Esophagus muscularis mucosa (tissue), 4 donors: ENCODE data around the gene SLC35F4. TPM values are rescaled to one million over a fixed set of nuclear protein-coding genes. Genes with fewer than 3 reads are reported as not detected.

Experiments used
- DNase-seq: peaks from one replicate; pipeline ENCODE4 v3.0.0-alpha.2; 2017; ENCODE audit errors: extremely low spot score
- H3K27ac ChIP-seq, 4 donors: fragments of 200-600 bp; sonication (generic); replicated peaks in 1 of 4; 1 replicate in 3 of 4; 2 replicates in 1 of 4; pipeline ENCODE4 v1.5.1; 2016 to 2019; ENCODE audit warnings: mild to moderate bottlenecking in 1 of 4
- H3K27me3 ChIP-seq, 4 donors: fragments of 200-600 bp; sonication (generic); one replicate each; pipeline versions ENCODE4 v1.5.1 to v1.6.0; 2016 to 2019
- H3K36me3 ChIP-seq, 4 donors: fragments of 200-600 bp; sonication (generic); one replicate each; pipeline ENCODE4 v1.5.1; 2016 to 2019
- H3K4me1 ChIP-seq, 4 donors: fragments of 200-600 bp; sonication (generic); one replicate each; pipeline ENCODE4 v1.5.1; 2016 to 2019
- H3K4me3 ChIP-seq, 4 donors: fragments of 200-600 bp; sonication (generic); 1 replicate in 2 of 4; 2 replicates in 2 of 4; pipeline ENCODE4 v1.5.1; 2016 to 2019; ENCODE audit warnings: mild to moderate bottlenecking in 4 of 4, moderate library complexity in 1 of 4
- H3K9me3 ChIP-seq, 4 donors: fragments of 200-600 bp; sonication (generic); 1 replicate in 3 of 4; 2 replicates in 1 of 4; pipeline ENCODE4 v1.5.1; 2016 to 2019
- CTCF ChIP-seq, 3 experiments: fragments of 200-600 bp in 2 of 3; fragments of 450-650 bp in 1 of 3; sonication (generic) in 2 of 3; IDR thresholded peaks; one replicate each; pipeline ENCODE4 v1.5.1; 2017 to 2019; ENCODE audit warnings: antibody characterized with exemption in 3 of 3, mild to moderate bottlenecking in 2 of 3, moderate library complexity in 1 of 3
- EP300 ChIP-seq: sonication (generic); formaldehyde crosslinking; IDR thresholded peaks from one replicate; pipeline ENCODE4 v1.6.1; 2017; ENCODE audit warnings: antibody characterized with exemption
- POLR2A ChIP-seq: fragments of 450-650 bp; IDR thresholded peaks from one replicate; pipeline ENCODE4 v1.6.1; 2017; ENCODE audit warnings: antibody characterized with exemption, moderate library complexity, mild to moderate bottlenecking, low read depth
- POLR2AphosphoS5 ChIP-seq, 2 donors: sonication (generic); formaldehyde crosslinking; IDR thresholded peaks; one replicate each; pipeline ENCODE4 v1.6.1; 2017; ENCODE audit warnings: antibody characterized with exemption in 2 of 2
- WGBS: methylation state at CpG from one replicate; pipeline ENCODE4 v1.1.5; 2018; 5-methylcytosine and 5-hydroxymethylcytosine counted together
- intact Hi-C: fragments of 100-400 bp; cut with DNase I; formaldehyde crosslinking; loops from one replicate; pipeline ENCODE4 v1.15.1; 2023
- total RNA-seq, 4 donors: library from RNA; depleted of rRNA; stranded (reverse); fragments of >200 nt; gene quantifications; one replicate each; pipeline versions ENCODE4 v1.1.0 to v1.2.1, GENCODE V29; 2016

Gene SLC35F4
- total RNA-seq, 4 donors from 2014 or later, result 0.42 TPM; not detected in 3

DNA sequence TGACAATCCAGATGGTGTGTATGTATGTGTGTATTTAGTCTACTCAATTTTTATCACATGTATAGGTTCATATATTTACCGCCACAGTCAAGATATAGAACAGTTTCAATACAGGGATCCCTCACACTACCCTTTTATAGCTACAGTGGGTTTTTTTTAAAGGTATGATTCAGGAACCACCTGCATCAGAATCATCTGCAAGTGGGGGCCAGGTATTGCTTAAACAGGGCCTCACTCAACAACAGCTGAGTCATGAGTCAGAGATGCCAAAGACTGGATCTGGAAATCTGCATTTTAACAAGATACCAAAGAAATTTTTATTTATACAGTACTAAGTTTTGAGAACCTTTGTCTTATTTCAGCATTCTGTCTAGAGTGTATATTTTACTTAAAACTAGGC, 117.6 kb downstream of the SLC35F4 start:
- no peaks in the 10 kb centered on the region for H3K9me3 ChIP-seq
- WGBS, result 95% methylated on average over 1 of the region's 1 CpG
- no peaks in the 10 kb centered on the region for H3K27me3 ChIP-seq
- no peak overlapping the region for H3K4me3 ChIP-seq
- no peaks in the 10 kb centered on the region for H3K4me1 ChIP-seq
- no peak for DNase-seq
- TF ChIP-seq POLR2AphosphoS5 (IDR thresholded peaks at IDR 0.05) (no peak), EP300 (no peak), CTCF (IDR thresholded peaks at IDR 0.05) (no peak), POLR2A (no peak)
- no peak overlapping the region for H3K27ac ChIP-seq
- no peaks in the 10 kb centered on the region for H3K36me3 ChIP-seq
- intact Hi-C loops, result no loop called here

DNA sequence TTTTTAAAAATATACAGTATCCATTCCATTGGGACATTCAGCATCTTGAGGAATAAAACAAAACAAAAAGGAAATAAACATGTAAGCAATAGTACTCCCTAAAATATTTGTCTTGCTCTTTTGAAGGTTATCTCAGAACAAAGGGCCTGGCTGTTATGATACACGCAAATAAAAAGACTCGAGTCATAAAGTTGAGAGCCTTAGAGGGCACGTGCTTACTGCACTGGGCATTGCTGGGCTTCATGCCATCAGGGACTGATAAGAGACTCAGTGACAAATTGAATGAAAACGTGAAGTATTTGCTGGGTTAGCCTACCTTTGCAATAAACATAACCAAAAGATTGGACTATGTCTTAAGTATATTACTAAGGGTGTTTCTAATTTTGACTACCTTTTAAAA, 118.9 kb downstream of the SLC35F4 start:
- Histone ChIP-seq H3K9me3 (no peaks in the 10 kb centered on the region), H3K4me3 (no peak overlapping the region), H3K4me1 (no peaks in the 10 kb centered on the region), H3K27ac (no peak overlapping the region), H3K27me3 (no peaks in the 10 kb centered on the region), H3K36me3 (no peaks in the 10 kb centered on the region)
- no peak for TF ChIP-seq EP300
- no peak for TF ChIP-seq CTCF (IDR thresholded peaks at IDR 0.05)
- no peak for TF ChIP-seq POLR2A
- no peak for TF ChIP-seq POLR2AphosphoS5 (IDR thresholded peaks at IDR 0.05)
- intact Hi-C loops, result no loop called here
- DNase-seq, result no peak
- 85% methylated on average over 4 of the region's 4 CpGs for WGBS

GRCh38 chr14:57746563-57746962, 119.3 kb downstream of the SLC35F4 start:
- Histone ChIP-seq H3K4me3 (no peak overlapping the region), H3K36me3 (no peaks in the 10 kb centered on the region), H3K4me1 (no peaks in the 10 kb centered on the region), H3K27ac (no peak overlapping the region), H3K27me3 (no peaks in the 10 kb centered on the region), H3K9me3 (no peaks in the 10 kb centered on the region)
- TF ChIP-seq CTCF (IDR thresholded peaks at IDR 0.05) (no peak), POLR2A (no peak), POLR2AphosphoS5 (IDR thresholded peaks at IDR 0.05) (no peak), EP300 (no peak)
- whole genome bisulfite sequencing, result 54% methylated on average over 1 of the region's 1 CpG
- intact Hi-C loops, result no loop called here
- DNase-seq, result no peak

DNA sequence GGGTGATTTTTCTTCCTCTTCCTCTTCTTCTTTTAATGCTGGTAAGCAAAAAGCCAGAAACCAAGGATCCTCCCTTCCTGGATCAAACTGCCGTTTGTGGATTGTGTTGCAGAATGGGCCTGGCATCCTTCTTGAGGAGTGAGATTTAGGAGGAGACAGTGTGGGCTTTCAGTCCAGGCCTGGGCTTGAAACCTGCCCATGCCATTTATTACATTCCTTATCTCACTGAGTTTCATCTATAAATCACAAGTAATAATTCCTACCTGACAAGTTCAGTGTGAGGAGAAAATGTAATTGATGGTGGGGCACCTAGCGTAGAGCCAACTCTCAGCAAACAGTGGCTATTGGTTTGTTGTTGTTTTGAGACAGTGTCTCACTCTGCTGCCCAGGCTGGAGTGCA, 126.4 kb downstream of the SLC35F4 start:
- Histone ChIP-seq H3K4me1 (no peaks in the 10 kb centered on the region), H3K36me3 (no peaks in the 10 kb centered on the region), H3K9me3 (no peaks in the 10 kb centered on the region), H3K4me3 (no peak overlapping the region), H3K27me3 (no peaks in the 10 kb centered on the region), H3K27ac (no peak overlapping the region)
- DNase-seq, result no peak
- 76% methylated on average over 2 of the region's 2 CpGs for WGBS
- intact Hi-C loops, result no loop called here
- TF ChIP-seq EP300 (no peak), CTCF (IDR thresholded peaks at IDR 0.05) (no peak), POLR2A (no peak), POLR2AphosphoS5 (IDR thresholded peaks at IDR 0.05) (no peak)

GRCh38 chr14:57737598-57737997, 128.3 kb downstream of the SLC35F4 start:
- Histone ChIP-seq H3K4me3 (no peak overlapping the region), H3K9me3 (no peaks in the 10 kb centered on the region), H3K27me3 (no peaks in the 10 kb centered on the region), H3K4me1 (peaks cover 0 to 7% (median 6%) of the 10 kb centered on the region in 4 donors), H3K36me3 (no peaks in the 10 kb centered on the region), H3K27ac (no peak overlapping the region)
- TF ChIP-seq EP300 (no peak), POLR2AphosphoS5 (IDR thresholded peaks at IDR 0.05) (no peak), POLR2A (no peak), CTCF (IDR thresholded peaks at IDR 0.05) (no peak)
- 88% methylated on average over 3 of the region's 3 CpGs for WGBS
- intact Hi-C loops, result no loop called here
- DNase-seq, result no peak
